ENCODE results near the gene AHNAK2.
"Not testable (repeated sequence)": the region's sequence is repeated elsewhere in the genome, so short reads cannot be mapped to it uniquely, and the experiment has no call there.

The AHNAK2 gene

DNA sequence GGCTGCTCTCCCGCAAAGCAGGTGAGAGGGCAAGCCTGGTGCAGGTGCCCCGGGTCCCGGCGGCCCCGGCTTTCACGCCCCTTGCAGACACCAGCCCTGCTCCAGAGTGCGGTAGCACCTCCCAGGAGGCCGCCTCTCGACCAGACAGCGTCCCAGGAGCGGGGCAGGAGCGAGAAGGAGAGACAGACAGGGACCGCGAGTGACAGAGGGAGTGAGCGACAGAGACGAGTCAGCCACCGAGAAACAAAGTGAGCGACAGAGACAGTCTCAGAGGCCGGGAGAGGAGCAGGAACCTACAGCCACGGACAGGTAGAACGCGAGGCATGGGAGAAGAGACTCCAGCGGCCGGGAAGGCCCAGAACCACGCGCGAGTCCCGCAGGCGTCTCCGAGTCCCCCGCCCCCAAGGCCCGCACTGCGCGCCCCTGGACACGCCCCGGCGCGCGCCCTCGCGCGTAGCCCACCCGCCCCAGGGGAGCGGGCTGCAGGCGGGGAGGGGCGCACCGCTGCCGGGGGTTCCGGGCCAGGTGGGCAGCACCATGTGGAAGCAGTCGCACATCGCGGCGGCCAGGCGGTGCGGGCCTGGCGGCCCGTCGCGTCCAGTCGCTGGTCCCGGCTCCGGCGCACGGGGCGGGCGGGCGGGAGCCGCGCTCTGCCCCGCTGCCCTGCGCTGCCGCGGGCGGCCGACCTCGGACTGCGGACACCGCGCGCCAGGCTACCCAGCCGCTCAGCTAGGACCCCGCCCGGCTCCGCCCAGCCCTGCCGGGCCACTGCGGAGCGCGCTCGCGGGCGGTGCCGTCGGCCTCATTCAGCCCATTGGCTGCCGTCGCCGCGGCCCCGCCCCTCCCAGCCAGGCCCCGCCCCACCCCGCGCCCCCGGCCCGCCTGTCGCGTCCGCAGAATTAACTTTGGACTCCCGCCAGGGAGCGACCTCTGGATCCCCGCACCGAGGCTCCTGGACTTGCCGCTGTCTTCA lies at the start of gene AHNAK2:
AHNAK2 (minus strand) TSS at position 694 of the 973 bp plus-strand sequence; CDS start at position 557, 137 bp downstream.
- no peak for DNase-seq (ENCODE audit: low read depth)

DNA sequence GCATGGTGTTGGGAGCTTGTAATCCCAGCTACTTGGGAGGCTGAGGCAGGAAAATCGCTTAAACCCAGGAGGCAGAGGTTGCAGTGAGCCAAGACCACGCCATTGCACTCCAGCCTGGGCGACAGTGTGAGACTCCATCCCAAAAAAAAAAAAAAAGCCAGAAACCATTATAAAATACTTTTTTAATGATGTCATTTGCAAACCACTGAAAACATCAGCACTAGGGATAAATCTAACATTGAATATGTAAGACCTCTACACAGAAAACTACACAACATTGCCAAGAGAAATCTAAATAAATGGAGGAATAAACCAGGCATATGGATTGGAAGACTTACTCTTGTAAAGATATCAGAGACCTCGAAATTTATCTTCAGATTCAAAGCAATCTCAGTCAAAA lies 49.5 kb upstream of the AHNAK2 start:
- DNase-seq (ENCODE audit: low read depth), result not testable (repeated sequence)

DNA sequence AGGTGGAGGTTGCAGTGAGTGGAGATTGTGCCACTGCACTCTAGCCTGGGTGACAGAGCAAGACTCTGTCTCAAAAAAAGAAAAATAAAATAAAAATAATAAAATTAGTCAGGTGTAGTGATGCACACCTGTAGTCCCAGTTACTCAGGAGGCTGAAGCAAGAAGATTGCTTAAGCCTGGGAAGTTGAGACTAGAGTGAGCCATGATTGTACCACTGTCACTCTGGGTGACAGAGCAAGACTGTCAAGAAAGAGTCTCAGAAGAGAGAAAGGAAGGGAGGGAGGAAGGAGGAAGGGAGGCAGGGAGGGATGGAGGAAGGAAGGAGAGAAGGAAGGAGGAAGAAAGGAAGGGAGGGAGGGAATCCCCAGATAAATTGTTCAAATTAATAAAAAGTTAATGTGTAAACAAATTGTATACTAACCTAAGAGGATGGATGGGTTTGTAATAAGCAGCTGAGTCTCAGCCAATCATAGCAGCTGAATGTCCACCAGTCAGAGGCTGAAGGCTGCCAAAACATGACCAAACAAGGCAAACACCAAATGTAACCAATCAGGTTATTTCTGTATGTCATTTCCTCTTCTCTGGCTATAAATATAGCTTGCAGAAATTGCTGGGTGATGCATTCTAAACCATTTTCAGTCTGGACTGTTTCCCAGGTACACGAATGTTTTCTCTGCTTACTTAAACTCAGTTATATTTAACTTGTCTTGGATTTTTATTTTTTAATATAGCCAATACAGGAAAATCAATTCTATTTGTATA lies 48.8 kb upstream of the AHNAK2 start:
- DNase-seq (ENCODE audit: low read depth), result no peak

DNA sequence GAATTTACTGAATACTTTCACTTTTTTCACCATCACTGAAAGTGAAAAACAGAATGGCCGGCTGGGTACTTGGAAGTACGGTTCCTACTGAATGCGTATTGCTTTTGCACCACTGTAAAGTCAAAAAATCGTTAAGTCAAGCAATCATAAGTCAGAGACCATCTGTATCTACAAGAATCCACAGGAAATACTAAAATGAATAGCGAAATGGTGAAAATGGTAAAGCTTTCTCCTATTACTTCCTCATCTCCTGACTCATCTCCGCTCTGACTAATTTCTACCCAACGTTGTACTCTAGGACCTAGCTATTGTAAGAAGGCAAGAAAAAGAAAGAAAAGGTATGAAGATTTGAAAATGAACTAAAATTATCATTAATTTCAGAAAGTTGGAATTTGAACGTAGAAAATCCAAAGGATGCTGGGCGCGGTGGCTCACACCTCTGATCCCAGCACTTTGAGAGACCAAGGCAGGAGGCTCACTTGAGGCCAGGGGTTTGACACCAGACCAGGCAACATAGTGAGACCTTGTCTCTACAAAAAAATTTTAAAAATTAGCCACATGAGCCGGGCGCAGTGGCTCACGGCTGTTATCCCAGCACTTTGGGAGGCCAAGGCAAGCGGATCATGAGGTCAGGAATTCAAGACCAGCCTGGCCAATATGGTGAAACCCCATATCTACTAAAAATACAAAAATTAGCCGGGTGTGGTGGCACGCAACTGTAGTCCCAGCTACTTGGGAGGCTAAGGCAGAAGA lies 48.0 kb upstream of the AHNAK2 start:
- no peak for DNase-seq (ENCODE audit: low read depth)

DNA sequence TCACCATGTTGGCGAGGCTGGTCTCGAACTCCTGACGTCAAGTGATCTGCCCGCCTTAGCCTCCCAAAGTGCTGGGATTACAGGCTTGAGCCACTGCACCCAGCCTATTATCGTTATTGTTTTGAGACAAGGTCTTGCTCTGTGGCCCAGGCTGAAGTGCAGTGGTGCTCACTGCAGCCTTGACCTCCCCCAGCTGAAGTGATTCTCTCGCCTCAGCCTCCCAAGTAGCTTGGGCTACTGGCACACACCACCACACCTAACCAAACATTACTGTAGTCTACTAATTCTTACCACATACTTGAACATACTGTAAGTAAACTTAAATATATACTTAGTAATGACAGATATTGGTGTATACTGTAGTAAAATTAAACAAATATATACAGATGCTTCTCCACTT lies 47.3 kb upstream of the AHNAK2 start:
- no peak for DNase-seq (ENCODE audit: low read depth)

DNA sequence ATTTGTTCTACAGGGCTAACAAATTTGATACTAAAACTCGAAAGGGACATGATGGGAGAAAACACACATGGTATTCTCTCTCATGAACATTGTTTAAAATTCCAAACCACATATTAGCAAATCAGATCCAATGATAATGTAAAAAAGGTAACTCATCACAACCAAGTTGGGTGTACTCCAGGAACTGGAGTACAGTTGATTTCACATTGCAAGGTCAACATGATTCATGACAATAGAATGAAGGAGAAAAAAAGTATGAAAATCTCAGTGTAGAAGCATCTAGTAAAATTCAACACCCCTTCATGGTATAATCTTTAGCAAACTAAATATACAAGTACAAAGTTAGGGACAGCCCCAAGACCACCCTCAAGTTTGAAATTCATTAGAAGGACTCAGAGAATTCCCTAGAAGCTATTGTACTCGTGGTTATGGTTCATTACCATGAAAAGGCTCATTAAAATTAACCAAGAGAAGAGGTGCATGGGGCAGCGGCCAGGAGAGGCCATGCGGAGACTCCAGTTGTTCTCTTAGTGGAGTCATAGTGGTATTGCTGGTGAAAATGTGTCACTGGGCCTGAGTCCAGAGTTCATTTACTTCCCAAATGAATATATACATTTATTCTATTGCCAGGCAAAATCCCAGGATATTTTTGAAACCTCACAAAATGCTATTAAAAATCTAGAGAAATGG lies 45.8 kb upstream of the AHNAK2 start:
- no peak for DNase-seq (ENCODE audit: low read depth)

DNA sequence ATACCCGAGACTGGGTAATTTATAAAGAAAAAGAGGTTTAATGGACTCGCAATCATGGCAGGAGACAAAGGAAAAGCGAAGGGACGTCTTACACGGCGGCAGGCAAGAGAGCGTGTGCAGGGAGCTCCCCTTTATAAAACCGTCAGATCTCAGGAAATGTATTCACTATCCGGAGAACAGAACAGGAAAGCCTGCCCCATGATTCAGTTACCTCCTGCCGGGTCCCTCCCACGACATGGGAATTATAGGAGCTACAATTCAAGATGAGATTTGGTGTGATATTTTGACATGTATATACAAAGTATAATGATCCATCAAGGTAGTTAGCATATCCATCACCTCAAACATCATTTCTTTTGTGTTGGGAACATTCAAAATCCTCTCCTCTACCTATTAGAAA lies 45.0 kb upstream of the AHNAK2 start:
- no peak for DNase-seq (ENCODE audit: low read depth)

DNA sequence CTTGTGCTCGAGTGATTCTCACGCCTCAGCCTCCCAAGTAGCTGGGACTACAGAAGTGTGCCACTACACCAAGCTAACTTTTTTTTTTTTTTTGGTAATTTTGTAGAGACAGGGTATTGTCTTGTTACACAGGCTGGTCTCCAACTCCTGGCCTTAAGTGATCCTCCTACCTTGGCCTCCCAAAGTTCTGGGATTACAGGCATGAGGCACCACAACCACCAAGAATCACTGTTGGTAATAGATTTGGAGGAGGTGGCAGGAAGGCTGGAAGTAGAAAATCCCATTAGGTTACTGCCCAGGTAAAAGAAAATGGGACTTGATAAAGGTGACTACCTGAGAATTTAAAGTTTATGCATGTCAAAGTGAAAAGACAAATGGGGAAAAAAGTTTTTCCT lies 44.1 kb upstream of the AHNAK2 start:
- no peak for DNase-seq (ENCODE audit: low read depth)

DNA sequence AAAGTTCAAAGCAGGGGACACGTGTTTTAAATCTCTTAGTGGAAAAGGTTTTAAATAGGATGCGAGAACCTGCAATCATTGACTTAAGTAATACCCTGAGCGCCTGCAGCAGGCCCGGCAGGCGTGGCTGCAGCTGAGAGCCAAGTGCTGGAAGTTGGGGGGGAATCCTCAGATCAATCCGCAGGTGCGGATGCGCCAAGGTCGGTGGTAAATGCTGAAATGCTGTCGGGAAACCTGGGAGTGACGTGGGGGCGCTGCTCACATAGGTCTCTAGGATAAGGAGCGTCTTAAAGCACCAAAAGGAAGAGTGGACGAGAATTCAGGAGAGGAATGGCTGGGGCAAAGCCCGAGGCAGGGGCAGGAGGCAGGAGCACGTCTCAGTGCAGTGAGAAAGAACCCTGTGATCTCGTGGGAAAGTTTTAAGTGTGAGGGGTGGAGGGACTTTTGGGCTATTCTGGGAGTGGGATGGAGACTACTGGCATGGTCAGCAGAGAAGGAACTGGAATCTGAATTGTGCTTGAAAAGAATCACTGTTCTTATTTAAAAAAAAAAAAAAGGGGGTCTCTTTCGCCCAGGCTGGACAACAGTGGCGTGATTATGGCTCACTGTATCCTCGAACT lies 43.6 kb upstream of the AHNAK2 start:
- no peak for DNase-seq (ENCODE audit: low read depth)

DNA sequence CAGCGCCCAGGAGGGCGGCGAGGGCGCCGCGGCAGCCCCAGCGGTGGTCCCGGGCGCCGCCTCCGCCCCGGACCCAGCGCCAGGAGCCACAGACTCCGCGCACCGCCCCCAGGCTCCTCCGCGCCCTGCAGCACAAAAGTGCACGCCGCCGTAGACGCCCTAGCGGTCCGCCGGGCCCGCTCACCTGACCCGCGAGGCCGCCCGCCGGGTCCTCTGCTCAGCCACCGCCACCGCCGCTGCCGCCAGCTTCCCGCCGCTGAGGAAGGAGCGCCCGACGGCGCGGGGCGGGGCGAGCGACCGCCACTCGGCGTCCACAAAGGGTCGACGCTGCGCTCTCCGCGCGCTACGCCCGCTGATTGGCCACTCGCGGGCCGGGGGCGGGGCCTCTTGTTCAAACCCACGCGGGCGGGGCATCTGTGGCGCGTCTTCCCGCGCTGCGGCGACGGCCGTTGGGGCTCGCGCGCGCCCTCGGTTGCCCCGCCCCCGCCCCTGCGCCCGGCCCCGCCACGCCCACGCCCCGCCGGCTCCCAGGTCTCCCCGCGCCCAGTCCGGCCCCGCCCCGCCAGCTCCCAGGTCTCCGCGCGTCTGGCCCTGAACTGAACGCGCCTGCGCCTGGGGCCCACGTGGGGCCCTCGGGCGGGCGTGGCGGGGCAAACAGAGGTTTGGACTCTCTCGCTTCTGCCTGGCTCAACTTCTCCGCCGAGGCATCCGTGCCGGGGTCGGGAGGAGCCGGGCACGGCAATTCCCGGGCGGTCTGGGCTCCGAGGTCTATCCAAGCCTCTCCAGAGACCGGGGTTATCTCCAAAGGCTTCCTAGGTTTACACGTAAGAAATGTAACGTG lies 42.9 kb upstream of the AHNAK2 start, which contains the start of gene CDCA4:
CDCA4 (minus strand) TSS at position 269 of the 841 bp plus-strand sequence. CDS start 9,154 bp downstream, outside the sequence.
- DNase-seq (ENCODE audit: low read depth), result peak; percentile 97

DNA sequence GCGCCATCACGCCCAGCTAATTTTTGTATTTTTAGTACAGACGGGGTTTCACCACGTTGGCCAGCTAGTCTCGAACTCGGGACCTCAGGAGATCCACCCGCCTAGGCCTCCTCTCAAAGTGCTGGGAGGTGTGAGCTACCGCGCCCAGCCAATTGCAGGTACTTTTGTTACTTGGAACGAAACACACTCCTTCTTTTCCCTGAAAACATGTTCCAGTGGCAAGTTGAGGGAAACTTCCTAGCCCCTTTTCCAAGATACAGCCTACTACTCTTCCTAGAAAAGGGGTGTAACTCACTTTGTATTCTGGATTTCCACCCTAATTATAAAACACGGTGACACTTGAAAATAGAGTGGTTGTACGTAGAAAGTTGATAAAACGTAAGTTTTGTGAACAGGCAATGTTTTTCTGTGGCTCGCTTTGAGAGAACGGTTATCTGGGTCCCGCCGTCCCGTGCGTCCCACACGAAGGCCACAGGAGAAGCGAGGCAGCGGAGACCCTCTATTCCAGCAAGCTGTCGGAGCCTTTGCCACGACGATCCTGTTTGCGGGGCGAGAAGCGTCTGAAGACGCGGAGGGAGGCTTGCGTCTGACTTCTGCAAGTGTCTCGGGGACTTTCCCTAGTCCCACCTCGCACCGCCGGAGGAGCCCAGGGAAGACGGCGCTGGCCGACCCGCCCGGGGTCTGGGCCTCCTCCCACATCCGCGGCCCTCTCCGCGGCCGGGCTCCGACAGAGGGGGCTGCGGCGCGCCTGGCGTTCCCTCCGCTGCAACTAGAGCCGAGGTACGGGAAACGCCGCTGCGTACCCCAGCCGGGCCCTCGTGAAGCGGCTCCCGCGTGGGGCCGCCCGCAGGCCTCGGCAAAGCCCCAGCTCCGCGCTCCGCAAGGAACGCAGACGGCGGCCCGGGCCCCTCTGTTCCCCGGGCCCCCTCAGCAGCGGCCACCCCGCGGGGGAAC lies 42.0 kb upstream of the AHNAK2 start:
- DNase-seq (ENCODE audit: low read depth), result peak; percentile 35

DNA sequence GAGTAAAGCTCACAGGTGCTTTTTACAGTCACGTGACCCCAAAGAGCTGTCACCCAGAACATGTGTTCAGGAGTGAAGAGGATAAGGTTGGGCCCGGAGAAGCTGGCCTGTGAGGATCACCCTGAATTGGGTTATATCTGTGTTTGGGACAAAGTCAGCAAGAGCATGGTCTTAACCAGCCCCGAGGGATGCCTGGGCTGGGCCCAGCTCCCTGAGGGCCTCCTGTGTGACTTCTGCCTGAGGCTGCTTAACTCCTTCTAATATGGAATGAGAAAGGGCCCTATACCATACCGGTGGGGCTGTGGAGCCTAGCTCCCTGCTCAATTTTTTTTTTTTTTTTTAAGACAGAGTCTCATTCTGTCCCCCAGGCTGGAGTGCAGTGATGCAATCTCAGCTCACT lies 40.2 kb upstream of the AHNAK2 start:
- no peak for DNase-seq (ENCODE audit: low read depth)

DNA sequence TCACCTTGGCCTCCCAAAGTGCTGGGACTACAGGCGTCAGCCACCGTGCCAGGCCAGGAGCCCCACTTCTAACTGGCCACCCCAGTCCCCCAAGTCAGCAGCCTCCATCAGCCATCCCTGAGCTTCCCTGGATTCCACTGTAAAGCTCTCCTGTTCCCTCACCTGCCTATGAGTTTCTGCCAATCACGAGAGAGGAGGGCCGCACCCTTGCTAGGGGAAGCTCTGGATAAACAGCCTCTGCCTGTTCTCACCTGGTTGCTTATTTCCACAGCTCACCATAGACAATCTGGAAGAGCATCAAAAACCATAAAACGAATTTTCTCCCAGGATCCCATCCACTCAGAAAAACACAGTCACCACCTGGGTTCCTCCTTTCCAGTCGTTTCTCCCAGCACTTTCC lies 37.7 kb upstream of the AHNAK2 start:
- DNase-seq (ENCODE audit: low read depth), result no peak

DNA sequence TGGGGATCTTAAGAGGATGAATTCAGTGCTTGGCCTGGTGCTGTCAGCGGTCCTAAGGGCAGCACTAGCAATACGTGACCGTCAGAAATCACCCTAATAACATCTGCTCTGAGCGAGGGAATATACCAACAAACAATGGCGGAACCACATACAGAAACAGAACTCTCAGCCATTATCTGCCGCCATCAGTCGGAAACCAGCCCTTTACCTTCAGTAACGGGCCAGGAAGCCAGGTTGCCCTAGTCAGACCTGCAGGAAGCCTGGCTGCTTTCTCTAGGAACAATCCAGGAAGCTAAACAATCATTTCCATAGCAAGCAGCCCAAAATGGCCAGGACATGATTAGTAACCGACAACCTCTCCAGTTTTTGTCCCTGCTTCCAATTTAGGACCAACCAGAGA lies 37.1 kb upstream of the AHNAK2 start:
- no peak for DNase-seq (ENCODE audit: low read depth)

DNA sequence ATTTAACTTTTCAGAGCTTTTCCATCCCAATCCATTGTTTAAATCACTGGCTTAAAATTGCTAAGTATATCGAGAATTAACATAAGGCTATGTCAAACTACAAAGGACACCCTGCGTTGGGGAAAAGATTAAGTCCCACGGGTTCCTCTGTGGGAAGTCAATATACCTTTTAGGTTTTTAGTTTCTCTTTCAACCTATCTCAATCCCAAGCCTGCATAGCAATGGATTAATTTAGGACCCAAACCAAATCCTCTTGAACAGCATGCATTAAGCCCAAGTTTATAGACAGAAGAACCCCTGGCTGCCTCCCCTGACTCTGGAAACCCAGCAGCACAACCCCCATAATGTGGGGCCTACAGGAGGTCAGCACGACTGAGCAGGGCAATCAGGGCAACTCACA lies 36.5 kb upstream of the AHNAK2 start:
- DNase-seq (ENCODE audit: low read depth), result no peak

DNA sequence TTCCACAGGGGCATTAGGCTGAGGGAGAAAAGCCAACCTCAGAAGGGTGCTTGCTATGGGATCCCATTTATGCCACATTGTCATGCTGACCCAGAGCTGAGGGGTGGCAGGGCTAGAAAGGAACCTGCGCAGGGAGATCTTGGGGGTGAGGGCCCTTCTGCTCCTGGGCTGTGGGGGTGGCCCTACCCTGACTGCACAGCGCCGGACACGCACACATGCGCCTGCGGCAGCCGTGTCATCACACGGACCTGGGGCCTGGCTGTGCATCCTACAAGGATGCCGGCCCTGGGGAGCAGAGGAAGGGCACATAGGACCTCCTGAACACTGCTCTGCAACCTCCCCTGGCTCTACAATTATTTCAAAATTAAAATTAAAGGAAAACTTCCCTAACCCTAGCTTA lies 35.9 kb upstream of the AHNAK2 start:
- DNase-seq (ENCODE audit: low read depth), result no peak

DNA sequence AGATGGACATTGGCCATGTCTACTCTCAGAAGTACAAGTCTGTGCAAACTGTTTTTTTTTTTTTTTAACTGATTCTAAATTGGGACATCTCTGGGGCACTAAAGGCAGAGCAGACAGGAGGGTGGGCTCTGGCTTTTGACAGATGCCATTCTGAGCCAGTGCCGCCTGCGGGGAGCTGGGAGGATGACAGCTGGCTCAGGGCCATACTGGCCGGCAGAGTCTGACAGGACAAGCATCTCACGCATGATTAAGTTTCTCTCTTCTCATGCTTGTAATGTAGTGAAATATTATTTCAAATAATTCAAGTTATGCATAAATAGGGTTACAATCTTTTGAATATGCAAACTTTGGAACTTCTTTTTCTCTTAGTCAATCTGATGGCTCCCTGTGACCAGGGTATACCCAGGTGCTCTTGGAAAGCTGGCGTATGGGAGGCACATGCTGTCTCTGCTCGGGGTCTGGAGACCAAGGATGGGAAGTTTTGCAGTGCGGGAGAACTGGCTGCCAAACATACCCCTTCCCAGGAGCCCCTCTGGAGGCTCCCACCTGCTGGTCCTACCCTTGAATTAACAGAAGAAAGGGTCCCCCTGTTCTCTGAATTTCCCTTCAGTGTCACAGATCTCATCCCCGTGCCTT lies 35.1 kb upstream of the AHNAK2 start:
- no peak for DNase-seq (ENCODE audit: low read depth)

DNA sequence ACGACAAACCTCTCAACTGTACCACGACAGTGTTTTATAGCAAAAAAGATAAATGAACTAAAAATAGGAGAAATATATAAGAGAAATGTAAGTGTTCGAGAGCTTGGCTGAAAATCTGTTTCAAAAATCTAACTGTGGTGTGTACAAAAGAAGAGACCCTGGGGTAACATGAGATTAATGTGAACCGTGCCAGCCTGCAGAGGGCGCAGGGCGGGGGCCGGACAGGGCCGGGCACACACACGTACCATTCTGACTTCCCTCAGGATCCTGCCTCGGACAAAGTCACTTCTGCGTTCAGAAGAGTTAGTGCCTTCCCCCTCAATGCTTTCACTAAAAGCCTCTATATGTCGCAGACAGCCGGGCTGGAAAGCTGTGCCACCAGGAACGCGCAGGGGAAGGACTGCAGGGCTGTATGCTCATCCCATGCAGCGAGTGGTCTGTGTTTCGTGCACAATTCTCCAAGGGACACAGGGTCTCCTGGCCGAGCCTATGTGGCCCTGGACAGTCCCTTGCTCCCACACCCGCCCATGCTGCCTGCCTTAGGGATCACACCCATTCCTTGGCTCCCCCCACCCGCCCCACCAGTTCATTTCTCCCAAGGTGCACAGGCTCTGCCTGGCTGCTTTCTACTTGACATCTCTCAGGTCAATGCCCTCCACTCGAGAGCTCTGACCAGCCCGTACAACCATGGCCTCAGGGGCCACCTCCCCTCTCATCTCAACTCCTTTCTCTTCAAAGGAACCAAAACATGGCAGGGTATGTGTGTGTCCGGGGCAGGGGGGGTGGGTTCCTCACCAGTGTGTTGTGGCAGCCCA lies 34.2 kb upstream of the AHNAK2 start:
- DNase-seq (ENCODE audit: low read depth), result no peak

All from stimulated activated CD8-positive, alpha-beta memory T cell treated with anti-CD3 and anti-CD28 coated beads, Interleukin-15, amount 100 ng/mL, for 24 hours (primary cell).